GM18909 (cell line): ENCODE results near the gene LRRC26.

Experiments
- ATAC-seq: cut with Tn5 transposase; IDR thresholded peaks from one replicate; pipeline ENCODE4 v1.9.1; 2021; ENCODE audit warnings: mild to moderate bottlenecking; ENCODE audit not compliant: unreplicated experiment, poor library complexity

Gene LRRC26

GRCh38 chr9:137169896-137170358 lies at the start of gene LRRC26:
Gene LRRC26, minus strand, starts transcription at chr9:137170051. Its CDS starts 108 bp downstream, at chr9:137169943.
- no peak for ATAC-seq

- no peak for ATAC-seq
Observed at GRCh38 chr9:137218754-137219271, 49.0 kb upstream of the LRRC26 start.

- ATAC-seq, result no peak
Observed at GRCh38 chr9:137218212-137218753, 48.4 kb upstream of the LRRC26 start.

- no peak for ATAC-seq
Observed at GRCh38 chr9:137217276-137218211, 47.7 kb upstream of the LRRC26 start.

GRCh38 chr9:137216188-137216965 lies 46.5 kb upstream of the LRRC26 start:
- ATAC-seq, result no peak

GRCh38 chr9:137215196-137215986 lies 45.5 kb upstream of the LRRC26 start:
- no peak for ATAC-seq

- ATAC-seq, result no peak
Observed at GRCh38 chr9:137214620-137215019, 44.8 kb upstream of the LRRC26 start.

GRCh38 chr9:137213160-137214060 lies 43.6 kb upstream of the LRRC26 start:
- ATAC-seq, result no peak

- no peak for ATAC-seq
Observed at GRCh38 chr9:137212520-137212919, 42.7 kb upstream of the LRRC26 start.

GRCh38 chr9:137211532-137211931 lies 41.7 kb upstream of the LRRC26 start:
- ATAC-seq, result no peak

- no peak for ATAC-seq
Observed at GRCh38 chr9:137206602-137207001, 36.8 kb upstream of the LRRC26 start.

- peak; percentile 51 for ATAC-seq
Observed at GRCh38 chr9:137205126-137206069, 35.5 kb upstream of the LRRC26 start, which contains the start of the genes NDOR1 and TMEM203. Gene NDOR1, plus strand, starts transcription at chr9:137205700. Its CDS starts 78 bp downstream, at chr9:137205778. Gene TMEM203, minus strand, starts transcription at chr9:137205648. Its CDS starts 234 bp downstream, at chr9:137205414.

- ATAC-seq, result no peak
Observed at GRCh38 chr9:137204731-137205125, 34.9 kb upstream of the LRRC26 start.

- no peak for ATAC-seq
Observed at GRCh38 chr9:137202966-137203365, 33.1 kb upstream of the LRRC26 start.

- ATAC-seq, result no peak
Observed at GRCh38 chr9:137201205-137201868, 31.5 kb upstream of the LRRC26 start.

- ATAC-seq, result peak; percentile 88
Observed at GRCh38 chr9:137200311-137201204, 30.7 kb upstream of the LRRC26 start, which contains the start of gene TPRN. Gene TPRN, minus strand, starts transcription at chr9:137200741. Its CDS starts 30 bp downstream, at chr9:137200711.
